Uterus (tissue), 2 donors: ENCODE measurements around the gene SLCO2B1.

Experiments
- CTCF ChIP-seq, 4 experiments: fragments of 200-600 bp in 2 of 4; fragments of 450-650 bp in 2 of 4; sonication (generic) in 2 of 4; IDR thresholded peaks; one replicate each; pipeline ENCODE4 v1.5.1; 2016 to 2019; ENCODE audit warnings: antibody characterized with exemption in 4 of 4, mild to moderate bottlenecking in 2 of 4, moderate library complexity in 1 of 4
- POLR2A ChIP-seq, 2 donors: fragments of 450-650 bp; IDR thresholded peaks; one replicate each; pipeline ENCODE4 v1.6.1; 2016; ENCODE audit warnings: antibody characterized with exemption in 2 of 2, mild to moderate bottlenecking in 1 of 2, moderate library complexity in 1 of 2

GRCh38 chr11:75182664-75183063 lies 31.8 kb downstream of the SLCO2B1 start:
- no peak for TF ChIP-seq CTCF (IDR thresholded peaks at IDR 0.05)
- TF ChIP-seq POLR2A (IDR thresholded peaks at IDR 0.05): no peak
